Tibial nerve (tissue), 4 donors: Measurements from ENCODE around the gene ZFC3H1.

Experiments used
- EP300 ChIP-seq, 2 donors: sonication (generic); formaldehyde crosslinking; IDR thresholded peaks; one replicate each; pipeline ENCODE4 v1.6.1; 2017; ENCODE audit warnings: antibody characterized with exemption in 2 of 2, mild to moderate bottlenecking in 1 of 2
- POLR2A ChIP-seq, 2 donors: fragments of 450-650 bp; IDR thresholded peaks; one replicate each; pipeline ENCODE4 v1.6.1; 2017; ENCODE audit warnings: antibody characterized with exemption in 2 of 2, mild to moderate bottlenecking in 2 of 2, moderate library complexity in 2 of 2
- TF ChIP-seq, protein P1 (sequence below), 5 experiments: fragments of 200-600 bp in 3 of 5; fragments of 450-650 bp in 2 of 5; sonication (generic) in 3 of 5; IDR thresholded peaks; one replicate each; pipeline ENCODE4 v1.5.1; 2016 to 2019; ENCODE audit warnings: antibody characterized with exemption in 5 of 5, mild to moderate bottlenecking in 3 of 5, moderate library complexity in 2 of 5

DNA sequence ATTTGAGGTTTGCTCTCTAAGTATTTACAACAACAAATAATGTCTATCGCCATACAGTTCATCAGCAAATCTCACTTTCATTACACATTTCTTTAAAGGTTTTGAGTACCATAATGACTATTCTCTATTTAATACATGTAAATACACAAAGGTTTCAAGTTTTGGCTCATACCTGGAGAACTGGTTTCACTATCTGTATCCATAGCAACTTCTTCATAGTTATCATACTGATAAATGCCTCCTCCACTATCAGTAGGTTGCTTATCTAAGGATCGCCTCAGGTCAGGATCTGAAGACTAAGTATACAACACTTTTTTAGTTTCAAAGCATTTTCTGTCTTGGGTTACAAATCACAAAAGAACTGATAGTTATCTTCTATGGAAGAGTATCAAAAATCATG lies 21.4 kb downstream of the ZFC3H1 start:
- no peak for TF ChIP-seq EP300 (IDR thresholded peaks at IDR 0.05)
- TF ChIP-seq, protein P1, sequence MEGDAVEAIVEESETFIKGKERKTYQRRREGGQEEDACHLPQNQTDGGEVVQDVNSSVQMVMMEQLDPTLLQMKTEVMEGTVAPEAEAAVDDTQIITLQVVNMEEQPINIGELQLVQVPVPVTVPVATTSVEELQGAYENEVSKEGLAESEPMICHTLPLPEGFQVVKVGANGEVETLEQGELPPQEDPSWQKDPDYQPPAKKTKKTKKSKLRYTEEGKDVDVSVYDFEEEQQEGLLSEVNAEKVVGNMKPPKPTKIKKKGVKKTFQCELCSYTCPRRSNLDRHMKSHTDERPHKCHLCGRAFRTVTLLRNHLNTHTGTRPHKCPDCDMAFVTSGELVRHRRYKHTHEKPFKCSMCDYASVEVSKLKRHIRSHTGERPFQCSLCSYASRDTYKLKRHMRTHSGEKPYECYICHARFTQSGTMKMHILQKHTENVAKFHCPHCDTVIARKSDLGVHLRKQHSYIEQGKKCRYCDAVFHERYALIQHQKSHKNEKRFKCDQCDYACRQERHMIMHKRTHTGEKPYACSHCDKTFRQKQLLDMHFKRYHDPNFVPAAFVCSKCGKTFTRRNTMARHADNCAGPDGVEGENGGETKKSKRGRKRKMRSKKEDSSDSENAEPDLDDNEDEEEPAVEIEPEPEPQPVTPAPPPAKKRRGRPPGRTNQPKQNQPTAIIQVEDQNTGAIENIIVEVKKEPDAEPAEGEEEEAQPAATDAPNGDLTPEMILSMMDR (IDR thresholded peaks at IDR 0.05): no peak
- no peak for TF ChIP-seq POLR2A (IDR thresholded peaks at IDR 0.05)
